ENCODE data around the gene PPM1N.
A peak's percentile ranks its signal among the peaks of the same experiment; 100 is the strongest.

The PPM1N gene

GRCh38 chr19:45498411-45499195 lies at the start of gene PPM1N:
TSS of gene PPM1N (plus strand) at chr19:45498443. CDS start at chr19:45498473, 30 bp downstream.
- DNase-seq: peak in 2 of 4 experiments; percentile 33 to 62

GRCh38 chr19:45448887-45449299 lies 49.4 kb upstream of the PPM1N start:
- DNase-seq: no peak

GRCh38 chr19:45450012-45450333 lies 48.3 kb upstream of the PPM1N start:
- no peak for DNase-seq

DNA sequence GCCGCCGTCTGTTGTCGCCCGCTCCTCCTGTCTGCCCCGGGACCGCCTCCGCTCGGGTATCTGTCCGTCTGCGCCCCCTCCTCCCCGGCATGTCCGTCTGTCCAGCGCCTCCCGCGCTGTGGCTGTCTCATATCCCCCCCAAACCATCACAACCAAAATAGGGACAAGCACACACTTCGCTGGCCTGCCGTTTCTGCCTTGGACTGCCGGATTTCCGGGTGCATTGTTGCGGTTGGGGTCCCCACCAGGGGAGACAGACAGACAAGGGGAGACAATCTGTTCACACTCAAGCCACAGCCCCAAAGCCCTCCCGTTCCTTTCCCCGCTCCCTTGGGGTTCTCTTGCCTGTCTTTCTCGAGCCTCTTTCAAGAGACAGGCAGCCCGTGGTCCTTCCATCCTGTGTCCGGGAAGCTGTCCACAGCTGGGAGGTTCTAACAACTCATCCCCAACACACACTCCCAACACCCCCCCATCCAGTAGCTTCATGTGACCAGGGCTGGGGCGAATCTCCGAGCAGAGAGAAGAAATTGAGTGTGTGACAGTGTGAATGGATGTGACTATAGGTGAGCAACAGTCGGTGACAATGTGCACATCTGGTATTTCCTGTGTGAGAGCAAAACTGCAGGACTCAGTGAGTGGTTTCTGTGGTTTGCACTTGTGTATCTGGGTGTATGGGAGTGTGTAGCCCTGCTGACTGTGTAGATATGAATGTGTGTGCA lies 47.0 kb upstream of the PPM1N start:
- peak in 2 of 4 experiments; percentile 25 to 49 for DNase-seq

DNA sequence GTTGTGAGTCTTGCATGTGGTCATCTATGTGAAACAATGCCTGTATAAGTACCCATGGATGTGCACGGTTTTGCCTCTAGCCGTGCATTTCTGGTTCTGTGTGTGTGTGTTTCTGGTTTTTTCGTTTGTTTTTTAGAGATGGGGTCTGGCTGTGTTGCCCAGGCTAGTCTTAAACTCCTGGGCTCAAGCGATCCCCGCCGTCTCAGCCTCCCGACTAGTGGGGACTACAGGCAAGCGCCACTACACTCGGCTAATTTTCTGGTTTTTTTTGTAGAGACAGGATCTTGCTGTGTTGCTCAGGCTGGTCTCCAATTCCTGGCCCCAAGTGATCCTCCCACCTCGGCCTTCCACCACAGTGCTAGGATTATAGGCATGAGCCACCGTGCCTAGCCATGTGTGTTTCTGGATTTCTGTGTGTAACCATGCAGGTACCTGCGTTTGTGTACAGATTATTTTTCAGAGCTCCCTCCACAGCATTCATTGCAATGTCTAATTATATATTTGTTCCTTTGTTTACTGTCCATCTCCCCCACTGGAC lies 46.3 kb upstream of the PPM1N start:
- no peak for DNase-seq

- no peak for DNase-seq
These were observed 42.3 kb upstream of the PPM1N start for GRCh38 chr19:45455707-45456499.

DNA sequence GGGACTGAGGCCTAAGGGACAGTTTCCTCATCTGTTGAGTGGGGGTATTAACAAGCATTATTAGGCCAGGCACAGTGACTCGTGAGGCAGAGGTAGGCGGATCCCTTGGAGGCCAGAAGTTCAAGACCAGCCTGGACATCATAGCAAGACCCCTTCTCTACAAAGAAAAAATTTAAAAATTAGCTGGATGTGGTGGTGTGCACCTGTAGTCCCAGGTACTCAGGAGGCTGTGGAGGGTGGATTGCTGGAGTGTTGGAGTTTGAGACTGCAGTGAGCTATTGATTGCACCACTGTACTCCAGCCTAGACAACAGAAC lies 41.8 kb upstream of the PPM1N start:
- no peak for DNase-seq

GRCh38 chr19:45457776-45458175 lies 40.5 kb upstream of the PPM1N start:
- DNase-seq: no peak

DNA sequence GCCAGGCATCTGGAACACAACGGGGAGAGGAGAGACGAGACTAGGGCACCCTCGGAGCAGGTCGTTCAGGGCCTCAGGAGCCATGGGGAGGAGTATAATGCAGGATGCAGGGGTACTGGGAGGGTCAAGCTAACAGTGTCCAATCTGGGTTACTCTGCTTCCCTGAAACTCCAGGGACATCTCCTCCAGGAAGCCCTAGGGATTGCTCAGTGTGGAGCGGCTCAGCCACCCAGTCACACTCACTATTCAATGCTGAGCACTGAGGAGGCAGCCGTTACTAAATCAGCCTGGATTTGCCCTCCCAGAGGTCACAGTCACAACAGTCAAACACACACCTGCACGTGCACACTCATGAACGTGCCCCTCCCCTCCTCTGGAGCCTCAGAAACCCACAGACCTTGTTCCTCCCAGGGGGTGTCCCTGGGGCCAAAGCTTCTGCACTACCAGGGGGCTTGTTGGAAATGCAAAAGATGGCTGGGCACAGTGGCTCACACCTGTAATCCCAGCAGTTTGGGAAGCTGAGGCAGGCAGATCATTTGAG lies 37.4 kb upstream of the PPM1N start:
- DNase-seq: no peak

DNA sequence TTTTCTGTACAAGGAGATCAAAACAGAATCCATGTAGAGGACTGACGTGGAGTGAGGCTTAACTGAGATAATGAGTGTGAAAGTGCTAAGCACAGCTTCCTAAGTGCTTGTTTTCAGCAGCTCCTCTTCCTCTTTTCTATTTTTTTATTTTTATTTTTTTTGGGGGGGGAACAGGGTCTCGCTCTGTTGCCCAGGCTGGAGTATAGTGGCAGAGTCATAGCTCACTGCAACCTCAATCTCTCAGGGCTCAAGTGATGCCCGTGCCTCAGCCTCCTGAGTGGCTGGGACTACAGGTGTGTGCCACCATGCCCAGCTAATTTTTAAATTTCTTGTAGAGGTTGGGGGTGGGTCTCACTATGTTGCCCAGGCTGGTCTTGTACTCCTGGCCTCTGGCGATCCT lies 36.1 kb upstream of the PPM1N start:
- DNase-seq: no peak

DNA sequence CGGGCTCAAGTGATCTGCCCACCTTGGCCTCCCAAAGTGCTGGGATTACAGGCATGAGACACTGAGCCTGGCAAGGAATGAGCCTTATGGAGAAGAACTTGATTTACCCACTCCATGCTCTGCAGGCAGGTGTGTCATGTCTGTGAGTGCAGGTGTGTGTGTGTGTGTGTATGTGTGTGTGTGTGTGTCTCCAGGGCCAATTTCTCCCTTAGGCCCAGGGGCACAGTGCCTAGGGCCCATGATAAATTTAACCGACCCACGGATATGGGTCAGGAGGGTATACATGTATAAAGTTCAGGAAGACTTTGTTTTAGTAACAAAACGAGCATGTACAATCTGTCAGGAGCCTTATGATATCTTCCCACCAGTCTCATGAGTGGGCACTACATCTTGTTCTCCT lies 35.0 kb upstream of the PPM1N start:
- DNase-seq: no peak

DNA sequence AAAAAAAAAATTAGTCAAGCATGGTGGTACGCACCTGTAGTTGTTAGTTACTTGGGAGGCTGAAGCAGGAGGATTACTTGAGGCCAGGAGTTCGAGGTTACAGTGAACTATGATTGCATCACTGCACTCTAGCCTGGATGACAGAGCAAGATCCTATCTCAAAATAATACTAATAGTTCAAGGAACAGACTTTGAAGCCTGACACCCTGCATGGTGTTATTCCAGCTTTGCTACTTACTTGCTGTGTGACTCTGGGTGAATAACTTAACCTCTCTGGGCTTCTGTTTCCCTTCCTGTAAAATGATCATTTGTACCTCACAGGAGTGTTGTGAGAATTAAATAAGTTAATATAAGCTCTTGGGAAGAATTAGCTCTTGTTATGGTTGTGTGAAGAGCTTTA lies 34.0 kb upstream of the PPM1N start:
- no peak for DNase-seq

GRCh38 chr19:45464852-45465441 lies 33.3 kb upstream of the PPM1N start:
- DNase-seq: no peak

- DNase-seq: no peak
These were observed 31.2 kb upstream of the PPM1N start for GRCh38 chr19:45467115-45467455.

- DNase-seq: peak; percentile 91 to 98 (median 94)
These were observed 30.6 kb upstream of the PPM1N start, which contains the start of gene FOSB for GRCh38 chr19:45467456-45468158. TSS of gene FOSB (plus strand) at chr19:45467996. CDS start at chr19:45468587, 591 bp downstream.

DNA sequence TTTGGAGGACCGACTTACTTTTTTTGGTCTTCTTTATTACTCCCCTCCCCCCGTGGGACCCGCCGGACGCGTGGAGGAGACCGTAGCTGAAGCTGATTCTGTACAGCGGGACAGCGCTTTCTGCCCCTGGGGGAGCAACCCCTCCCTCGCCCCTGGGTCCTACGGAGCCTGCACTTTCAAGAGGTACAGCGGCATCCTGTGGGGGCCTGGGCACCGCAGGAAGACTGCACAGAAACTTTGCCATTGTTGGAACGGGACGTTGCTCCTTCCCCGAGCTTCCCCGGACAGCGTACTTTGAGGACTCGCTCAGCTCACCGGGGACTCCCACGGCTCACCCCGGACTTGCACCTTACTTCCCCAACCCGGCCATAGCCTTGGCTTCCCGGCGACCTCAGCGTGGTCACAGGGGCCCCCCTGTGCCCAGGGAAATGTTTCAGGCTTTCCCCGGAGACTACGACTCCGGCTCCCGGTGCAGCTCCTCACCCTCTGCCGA lies 30.0 kb upstream of the PPM1N start:
- peak in 2 of 4 experiments; percentile 49 to 57 for DNase-seq

- DNase-seq: peak in 2 of 4 experiments; percentile 60 to 63
These were observed 29.5 kb upstream of the PPM1N start for GRCh38 chr19:45468803-45469131.

DNA sequence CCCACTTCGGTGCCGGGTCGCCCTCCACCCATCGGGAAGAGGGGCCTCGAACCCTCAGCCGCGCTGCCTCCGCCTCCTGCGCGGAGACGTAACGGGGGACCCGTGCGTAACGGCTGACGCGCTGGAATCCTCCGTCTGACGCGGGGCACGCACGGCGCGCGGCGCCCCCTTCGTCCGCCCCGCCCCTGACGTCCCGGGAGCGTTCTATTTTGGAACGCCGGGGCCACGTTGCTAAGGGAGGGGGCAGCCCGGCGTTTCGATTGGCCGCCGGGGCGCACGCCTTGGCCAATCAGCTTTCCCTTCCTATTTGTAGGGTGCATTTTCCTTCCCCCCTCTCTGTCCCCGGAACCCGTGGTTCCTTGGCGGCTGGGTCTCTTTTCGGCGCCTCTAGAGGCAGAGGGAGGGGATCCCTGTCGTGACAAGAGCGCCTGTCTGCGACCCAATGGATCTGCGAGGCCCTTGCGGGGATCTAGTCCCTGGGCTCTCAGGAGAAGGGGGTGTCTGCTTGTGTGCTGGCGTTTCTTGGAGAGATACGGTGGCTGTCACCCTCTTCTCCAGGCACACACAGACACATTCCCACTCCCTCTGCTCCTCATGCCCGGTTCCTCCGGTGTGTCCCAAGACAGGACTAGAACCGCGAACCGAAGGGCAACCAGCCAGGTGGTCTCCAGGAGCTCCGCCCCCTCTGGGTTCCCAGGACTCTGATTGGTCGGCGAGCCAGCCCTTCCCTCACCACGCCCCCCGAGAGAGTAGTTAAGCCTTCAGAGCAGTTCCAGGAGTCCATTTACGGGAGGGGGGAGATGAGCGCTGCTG lies 28.9 kb upstream of the PPM1N start:
- DNase-seq: peak; percentile 79 to 93 (median 84)

GRCh38 chr19:45469945-45470761 lies 28.1 kb upstream of the PPM1N start:
- peak in 2 of 4 experiments; percentile 30 to 46 for DNase-seq

DNA sequence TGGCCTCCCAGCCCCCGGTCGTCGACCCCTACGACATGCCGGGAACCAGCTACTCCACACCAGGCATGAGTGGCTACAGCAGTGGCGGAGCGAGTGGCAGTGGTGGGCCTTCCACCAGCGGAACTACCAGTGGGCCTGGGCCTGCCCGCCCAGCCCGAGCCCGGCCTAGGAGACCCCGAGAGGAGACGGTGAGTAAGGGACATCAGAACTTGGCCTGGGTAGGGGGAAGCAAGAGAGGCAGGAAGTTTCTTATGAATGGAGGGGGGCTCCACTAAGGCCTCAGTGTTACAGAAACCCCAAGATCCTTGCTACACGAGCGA lies 27.5 kb upstream of the PPM1N start:
- DNase-seq: peak in 1 of 4 experiments; percentile 29

Measured in activated naive CD4-positive, alpha-beta T cell (primary cell).